Panc1 (cell line): ENCODE results near the gene ITPKB. TPM values are rescaled to one million over a fixed set of nuclear protein-coding genes. Genes with fewer than 3 reads are reported as not detected.

Experiments used
- ATAC-seq: fragments of 200-7000 bp; cut with Tn5 transposase; 2 replicates; pipeline ENCODE4 v1.9.1; 2020; ENCODE audit warnings: mild to moderate bottlenecking, moderate library complexity
- BruUV-seq: library from RNA; stranded (reverse); fragments of 400-500 nt; replicated peaks from 2 replicates; lab custom pipeline; 2021; lab: Mats Ljungman, UMichigan
- CTCF ChIA-PET: fragments of 300-600 bp; sonication (Branson Sonifier 250); formaldehyde crosslinking; loops from one replicate; lab custom pipeline; 2022; ENCODE audit warnings: antibody characterized with exemption; lab: Charles Lee
- POLR2A ChIA-PET: fragments of 300-600 bp; sonication (Branson Sonifier 250); formaldehyde crosslinking; loops from one replicate; lab custom pipeline; 2022; ENCODE audit warnings: antibody characterized with exemption; lab: Charles Lee
- DNase-seq: peaks from one replicate; pipeline ENCODE4 v3.0.0-alpha.2; 2010; ENCODE audit warnings: low read depth, low spot score
- H3K27ac ChIP-seq: 2 replicates; pipeline ENCODE4 v1.5.1; 2011; ENCODE audit warnings: mild to moderate bottlenecking, low read length, inconsistent platforms
- H3K27me3 ChIP-seq: fragments of 200-500 bp; sonication (Bioruptor generic); 2 replicates; pipeline ENCODE4 v1.6.0; 2014; ENCODE audit warnings: low read length, inconsistent platforms; ENCODE audit not compliant: control insufficient read depth, insufficient read depth
- H3K36me3 ChIP-seq: fragments of 200-500 bp; sonication (Bioruptor generic); 2 replicates; pipeline ENCODE4 v1.5.1; 2014; ENCODE audit warnings: inconsistent platforms, mild to moderate bottlenecking, low read length, moderate library complexity; ENCODE audit not compliant: control insufficient read depth, insufficient read depth
- H3K4me1 ChIP-seq: 2 replicates; pipeline ENCODE4 v1.5.1; 2011; ENCODE audit warnings: inconsistent platforms, mild to moderate bottlenecking, low read length, moderate library complexity; ENCODE audit not compliant: control insufficient read depth, insufficient read depth
- H3K4me3 ChIP-seq, 2 experiments: 2 replicates each; pipeline ENCODE4 v1.5.1; 2011 to 2012; ENCODE audit warnings: low read depth in 2 of 2, low read length in 2 of 2, mild to moderate bottlenecking in 2 of 2, inconsistent platforms in 1 of 2, moderate library complexity in 1 of 2
- H3K9me3 ChIP-seq: fragments of 200-500 bp; sonication (Bioruptor generic); 2 replicates; pipeline ENCODE4 v1.5.1; 2014; ENCODE audit warnings: low read depth, mild to moderate bottlenecking, inconsistent platforms, low read length, moderate library complexity; ENCODE audit not compliant: control insufficient read depth, insufficient read depth
- POLR2AphosphoS5 ChIP-seq: IDR thresholded peaks from 2 replicates; pipeline ENCODE4 v1.6.1; 2012; ENCODE audit warnings: mild to moderate bottlenecking, low read depth, low read length, moderate library complexity
- SIN3A ChIP-seq: IDR thresholded peaks from 2 replicates; pipeline ENCODE4 v1.6.1; 2012; ENCODE audit warnings: low read depth, mild to moderate bottlenecking, low read length, moderate library complexity, borderline replicate concordance; ENCODE audit not compliant: insufficient read depth
- TCF7L2 ChIP-seq: IDR thresholded peaks from 2 replicates; pipeline ENCODE4 v1.6.1; 2011; ENCODE audit warnings: mild to moderate bottlenecking, low read depth, low read length, inconsistent platforms
- in situ Hi-C: cut with HindIII; loops from 2 replicates; pipeline ENCODE4 v1.10.0; 2016; ENCODE audit warnings: low sequenced_read_pairs, low pct_unique_long_range_greater_than_20kb
- intact Hi-C: fragments of 100-400 bp; cut with micrococcal nuclease; formaldehyde crosslinking; loops from one replicate; pipeline ENCODE4 v1.10.0; 2022; ENCODE audit not compliant: unreplicated experiment
- total RNA-seq: library from RNA; stranded (reverse); gene quantifications from one replicate; pipeline ENCODE4 v1.2.1, GENCODE V29; 2021; ENCODE audit not compliant: unreplicated experiment
- TF ChIP-seq, protein P1 (sequence below): fragments of 450-650 bp; IDR thresholded peaks from 2 replicates; pipeline ENCODE4 v1.5.1; 2017; ENCODE audit warnings: mild to moderate bottlenecking
- TF ChIP-seq, protein P2 (sequence below), 2 experiments: IDR thresholded peaks; 2 replicates each; pipeline ENCODE4 v1.6.1; 2011 to 2012; ENCODE audit warnings: low read depth in 2 of 2, control low read depth in 1 of 2, low read length in 1 of 2, mild to moderate bottlenecking in 1 of 2, moderate library complexity in 1 of 2; ENCODE audit not compliant: insufficient read depth in 1 of 2

The ITPKB gene
- total RNA-seq, 1 experiment from 2014 or later = 10.9 TPM

DNA sequence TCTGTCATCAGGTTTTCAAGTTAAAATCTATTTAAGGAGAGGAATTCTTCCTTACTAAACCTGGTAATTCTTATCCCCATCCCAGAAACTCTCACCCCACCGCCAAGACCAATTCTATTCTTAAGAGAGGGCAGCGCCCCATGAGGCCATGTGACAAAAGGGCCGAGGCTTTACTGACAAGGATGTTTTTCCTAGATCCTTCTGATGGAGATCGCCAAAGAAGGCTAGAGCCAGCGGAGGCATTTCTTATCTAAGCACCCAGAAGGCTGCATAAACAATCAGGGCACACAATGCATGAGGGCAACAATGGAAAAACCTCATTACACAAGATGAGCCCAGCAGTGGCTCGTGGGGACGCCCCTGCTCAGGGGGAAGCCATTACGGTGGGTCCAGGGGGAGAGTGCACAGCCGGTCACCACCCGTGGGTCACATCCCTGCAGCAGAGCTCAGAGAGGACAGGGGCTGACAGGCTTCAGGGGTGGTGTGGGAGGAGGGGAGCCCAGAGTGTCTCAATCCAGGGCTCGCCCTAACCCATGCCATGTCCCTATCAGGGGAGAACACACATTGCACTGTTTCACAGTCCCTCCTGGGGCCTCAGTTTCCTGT lies 88.7 kb downstream of the ITPKB start:
- CTCF ChIA-PET = no interaction called here
- H3K27ac ChIP-seq = no peak overlapping the region
- H3K4me1 ChIP-seq = no peaks in the 10 kb centered on the region
- no peaks in the 10 kb centered on the region for H3K9me3 ChIP-seq
- H3K4me3 ChIP-seq = no peak overlapping the region
- no TSS peak for BruUV-seq
- no peaks in the 10 kb centered on the region for H3K27me3 ChIP-seq
- DNase-seq (no peak), ATAC-seq (no peak)
- TF ChIP-seq, protein P1, sequence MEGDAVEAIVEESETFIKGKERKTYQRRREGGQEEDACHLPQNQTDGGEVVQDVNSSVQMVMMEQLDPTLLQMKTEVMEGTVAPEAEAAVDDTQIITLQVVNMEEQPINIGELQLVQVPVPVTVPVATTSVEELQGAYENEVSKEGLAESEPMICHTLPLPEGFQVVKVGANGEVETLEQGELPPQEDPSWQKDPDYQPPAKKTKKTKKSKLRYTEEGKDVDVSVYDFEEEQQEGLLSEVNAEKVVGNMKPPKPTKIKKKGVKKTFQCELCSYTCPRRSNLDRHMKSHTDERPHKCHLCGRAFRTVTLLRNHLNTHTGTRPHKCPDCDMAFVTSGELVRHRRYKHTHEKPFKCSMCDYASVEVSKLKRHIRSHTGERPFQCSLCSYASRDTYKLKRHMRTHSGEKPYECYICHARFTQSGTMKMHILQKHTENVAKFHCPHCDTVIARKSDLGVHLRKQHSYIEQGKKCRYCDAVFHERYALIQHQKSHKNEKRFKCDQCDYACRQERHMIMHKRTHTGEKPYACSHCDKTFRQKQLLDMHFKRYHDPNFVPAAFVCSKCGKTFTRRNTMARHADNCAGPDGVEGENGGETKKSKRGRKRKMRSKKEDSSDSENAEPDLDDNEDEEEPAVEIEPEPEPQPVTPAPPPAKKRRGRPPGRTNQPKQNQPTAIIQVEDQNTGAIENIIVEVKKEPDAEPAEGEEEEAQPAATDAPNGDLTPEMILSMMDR = no peak
- TF ChIP-seq POLR2AphosphoS5 (no peak), SIN3A (no peak), TCF7L2 (no peak)
- TF ChIP-seq, protein P2, sequence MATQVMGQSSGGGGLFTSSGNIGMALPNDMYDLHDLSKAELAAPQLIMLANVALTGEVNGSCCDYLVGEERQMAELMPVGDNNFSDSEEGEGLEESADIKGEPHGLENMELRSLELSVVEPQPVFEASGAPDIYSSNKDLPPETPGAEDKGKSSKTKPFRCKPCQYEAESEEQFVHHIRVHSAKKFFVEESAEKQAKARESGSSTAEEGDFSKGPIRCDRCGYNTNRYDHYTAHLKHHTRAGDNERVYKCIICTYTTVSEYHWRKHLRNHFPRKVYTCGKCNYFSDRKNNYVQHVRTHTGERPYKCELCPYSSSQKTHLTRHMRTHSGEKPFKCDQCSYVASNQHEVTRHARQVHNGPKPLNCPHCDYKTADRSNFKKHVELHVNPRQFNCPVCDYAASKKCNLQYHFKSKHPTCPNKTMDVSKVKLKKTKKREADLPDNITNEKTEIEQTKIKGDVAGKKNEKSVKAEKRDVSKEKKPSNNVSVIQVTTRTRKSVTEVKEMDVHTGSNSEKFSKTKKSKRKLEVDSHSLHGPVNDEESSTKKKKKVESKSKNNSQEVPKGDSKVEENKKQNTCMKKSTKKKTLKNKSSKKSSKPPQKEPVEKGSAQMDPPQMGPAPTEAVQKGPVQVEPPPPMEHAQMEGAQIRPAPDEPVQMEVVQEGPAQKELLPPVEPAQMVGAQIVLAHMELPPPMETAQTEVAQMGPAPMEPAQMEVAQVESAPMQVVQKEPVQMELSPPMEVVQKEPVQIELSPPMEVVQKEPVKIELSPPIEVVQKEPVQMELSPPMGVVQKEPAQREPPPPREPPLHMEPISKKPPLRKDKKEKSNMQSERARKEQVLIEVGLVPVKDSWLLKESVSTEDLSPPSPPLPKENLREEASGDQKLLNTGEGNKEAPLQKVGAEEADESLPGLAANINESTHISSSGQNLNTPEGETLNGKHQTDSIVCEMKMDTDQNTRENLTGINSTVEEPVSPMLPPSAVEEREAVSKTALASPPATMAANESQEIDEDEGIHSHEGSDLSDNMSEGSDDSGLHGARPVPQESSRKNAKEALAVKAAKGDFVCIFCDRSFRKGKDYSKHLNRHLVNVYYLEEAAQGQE (IDR thresholded peaks at IDR 0.05; ENCODE audit: insufficient read depth in 1 of 2, low read depth in 2 of 2, low read length in 1 of 2) = no peak
- intact Hi-C loops = no loop called here
- in situ Hi-C loops = no loop called here
- H3K36me3 ChIP-seq = no peaks in the 10 kb centered on the region
- POLR2A ChIA-PET = no interaction called here

DNA sequence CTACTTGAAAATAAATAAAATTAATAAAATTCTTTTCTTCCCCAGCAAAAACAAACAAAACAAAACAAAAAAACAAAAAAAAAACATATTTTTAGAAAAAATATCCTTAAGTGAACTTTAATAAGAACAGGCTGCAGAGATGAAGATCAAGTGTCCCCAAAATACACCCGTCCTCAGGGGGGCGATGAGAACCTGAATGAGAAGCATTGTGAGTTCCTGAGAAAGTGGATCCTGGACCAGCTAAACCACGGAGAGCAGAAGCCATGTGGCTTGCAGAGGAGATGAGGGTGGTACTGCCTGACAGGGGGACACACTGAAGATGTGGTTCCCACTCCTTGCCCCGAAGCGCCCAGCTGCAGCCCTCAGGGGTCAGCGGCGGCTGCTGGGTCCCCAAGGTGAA lies 89.3 kb downstream of the ITPKB start:
- Histone ChIP-seq H3K27ac (no peak overlapping the region), H3K9me3 (no peaks in the 10 kb centered on the region), H3K4me1 (no peaks in the 10 kb centered on the region), H3K36me3 (no peaks in the 10 kb centered on the region), H3K4me3 (no peak overlapping the region), H3K27me3 (no peaks in the 10 kb centered on the region)
- ATAC-seq (no peak), DNase-seq (no peak)
- TF ChIP-seq TCF7L2 (no peak), POLR2AphosphoS5 (no peak), SIN3A (no peak)
- TF ChIP-seq, protein P2 (IDR thresholded peaks at IDR 0.05; ENCODE audit: insufficient read depth in 1 of 2, low read depth in 2 of 2, low read length in 1 of 2) = no peak
- TF ChIP-seq, protein P1 = no peak
- POLR2A ChIA-PET = no interaction called here
- no TSS peak for BruUV-seq
- intact Hi-C loops (no loop called here), in situ Hi-C loops (no loop called here)
- CTCF ChIA-PET = no interaction called here
